Measurements from ENCODE around the gene TRIM14.
"Not testable (repeated sequence)": the region's sequence is repeated elsewhere in the genome, so short reads cannot be mapped to it uniquely, and the experiment has no call there.

TRIM14 gene

DNA sequence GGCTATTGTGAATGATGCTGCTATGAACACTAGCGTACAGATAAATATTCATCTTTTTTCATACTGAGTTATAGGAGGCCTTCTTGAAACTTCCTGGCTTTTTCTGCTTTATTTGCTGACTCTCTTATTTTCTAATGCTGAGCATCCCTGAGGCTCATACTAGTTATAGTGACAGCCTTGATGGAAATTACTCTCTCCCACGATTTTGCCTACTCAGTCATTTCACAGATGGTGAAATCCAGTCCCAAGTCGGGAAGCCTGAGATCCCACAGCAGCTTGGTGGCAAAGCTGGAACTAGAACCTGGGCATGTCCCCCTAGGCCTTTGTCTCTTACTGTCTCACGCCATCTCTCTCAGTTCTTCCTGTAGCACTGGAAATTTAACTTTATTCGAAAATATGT, 40.1 kb downstream of the TRIM14 start:
- H3K9ac ChIP-seq (ENCODE audit: low read depth, low read length, poor library complexity, severe bottlenecking), result no peak overlapping the region
- H3K9me3 ChIP-seq (ENCODE audit: insufficient read depth, low read depth, low read length), result no peaks in the 10 kb centered on the region
- no peak overlapping the region for H3K4me2 ChIP-seq (ENCODE audit: low read depth, low read length, poor library complexity, severe bottlenecking)
- no peaks in the 10 kb centered on the region for H3K27me3 ChIP-seq (ENCODE audit: insufficient read depth, low read length, poor library complexity, severe bottlenecking)
- H3K36me3 ChIP-seq (ENCODE audit: insufficient read depth, low read length), result peaks cover 43% of the 10 kb centered on the region; the same call in 1 of the 2 replicates
- H3K4me3 ChIP-seq (ENCODE audit: low read length, poor library complexity, severe bottlenecking), result no peak overlapping the region
- no peak for TF ChIP-seq EZH2phosphoT487 (IDR thresholded peaks at IDR 0.05; ENCODE audit: borderline replicate concordance)
- TF ChIP-seq, protein P1, sequence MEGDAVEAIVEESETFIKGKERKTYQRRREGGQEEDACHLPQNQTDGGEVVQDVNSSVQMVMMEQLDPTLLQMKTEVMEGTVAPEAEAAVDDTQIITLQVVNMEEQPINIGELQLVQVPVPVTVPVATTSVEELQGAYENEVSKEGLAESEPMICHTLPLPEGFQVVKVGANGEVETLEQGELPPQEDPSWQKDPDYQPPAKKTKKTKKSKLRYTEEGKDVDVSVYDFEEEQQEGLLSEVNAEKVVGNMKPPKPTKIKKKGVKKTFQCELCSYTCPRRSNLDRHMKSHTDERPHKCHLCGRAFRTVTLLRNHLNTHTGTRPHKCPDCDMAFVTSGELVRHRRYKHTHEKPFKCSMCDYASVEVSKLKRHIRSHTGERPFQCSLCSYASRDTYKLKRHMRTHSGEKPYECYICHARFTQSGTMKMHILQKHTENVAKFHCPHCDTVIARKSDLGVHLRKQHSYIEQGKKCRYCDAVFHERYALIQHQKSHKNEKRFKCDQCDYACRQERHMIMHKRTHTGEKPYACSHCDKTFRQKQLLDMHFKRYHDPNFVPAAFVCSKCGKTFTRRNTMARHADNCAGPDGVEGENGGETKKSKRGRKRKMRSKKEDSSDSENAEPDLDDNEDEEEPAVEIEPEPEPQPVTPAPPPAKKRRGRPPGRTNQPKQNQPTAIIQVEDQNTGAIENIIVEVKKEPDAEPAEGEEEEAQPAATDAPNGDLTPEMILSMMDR (conservative IDR thresholded peaks at IDR 0.05; ENCODE audit: low read length), result no peak
- H3K4me1 ChIP-seq (ENCODE audit: insufficient read depth, low read length, poor library complexity, severe bottlenecking), result peaks cover 2% of the 10 kb centered on the region
- no peak overlapping the region for H2AFZ ChIP-seq (ENCODE audit: low read length)
- no peaks in the 10 kb centered on the region for H3F3A ChIP-seq (ENCODE audit: low read depth)
- H4K20me1 ChIP-seq (ENCODE audit: insufficient read depth, low read length, poor library complexity, severe bottlenecking), result no peaks in the 10 kb centered on the region
- H3K79me2 ChIP-seq (ENCODE audit: insufficient read depth, low read length), result no peaks in the 10 kb centered on the region
- H3K9me2 ChIP-seq (replicated peaks; ENCODE audit: low read depth, low read length), result no peaks in the 10 kb centered on the region

- H3K4me1 ChIP-seq (ENCODE audit: insufficient read depth, low read length, poor library complexity, severe bottlenecking); H3K9ac ChIP-seq (ENCODE audit: low read depth, low read length, poor library complexity, severe bottlenecking); H3K9me2 ChIP-seq (replicated peaks; ENCODE audit: low read depth, low read length); H3K79me2 ChIP-seq (ENCODE audit: insufficient read depth, low read length); H4K20me1 ChIP-seq (ENCODE audit: insufficient read depth, low read length, poor library complexity, severe bottlenecking); H3K9me3 ChIP-seq (ENCODE audit: insufficient read depth, low read depth, low read length); H3K4me3 ChIP-seq (ENCODE audit: low read length, poor library complexity, severe bottlenecking); H3K27me3 ChIP-seq (ENCODE audit: insufficient read depth, low read length, poor library complexity, severe bottlenecking); H2AFZ ChIP-seq (ENCODE audit: low read length); H3K4me2 ChIP-seq (ENCODE audit: low read depth, low read length, poor library complexity, severe bottlenecking); H3F3A ChIP-seq (ENCODE audit: low read depth): not testable (repeated sequence)
- peaks cover 20% of the 10 kb centered on the region; the same call in 1 of the 2 replicates for H3K36me3 ChIP-seq (ENCODE audit: insufficient read depth, low read length)
Measured at GRCh38 chr9:98076514-98076890, 42.5 kb downstream of the TRIM14 start.

DNA sequence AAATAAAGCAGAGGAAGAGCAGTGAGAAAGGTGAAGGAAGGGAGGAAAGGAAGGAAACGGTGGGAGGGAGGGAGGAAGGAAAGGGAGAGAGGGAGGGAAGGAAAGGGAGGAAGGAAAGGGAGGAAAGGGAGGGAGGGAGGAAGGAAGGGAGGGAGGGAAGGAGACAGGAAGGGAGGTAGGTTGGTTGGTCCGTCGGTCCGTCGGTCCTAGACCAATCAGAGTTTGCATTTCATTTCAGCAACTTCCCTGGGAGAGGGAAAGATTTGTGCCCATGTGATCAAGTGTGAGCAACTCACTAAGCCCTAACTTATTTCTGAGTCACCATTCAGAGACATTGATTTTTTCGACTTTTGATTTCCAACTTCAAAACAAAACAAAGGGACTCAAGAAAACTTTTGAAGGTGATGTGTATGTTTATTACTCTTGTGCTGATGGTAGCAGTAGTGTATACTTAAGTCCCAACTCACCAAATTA, 43.7 kb downstream of the TRIM14 start:
- H3F3A ChIP-seq (ENCODE audit: low read depth), result no peaks in the 10 kb centered on the region
- peaks cover 2% of the 10 kb centered on the region for H3K4me1 ChIP-seq (ENCODE audit: insufficient read depth, low read length, poor library complexity, severe bottlenecking)
- H3K9ac ChIP-seq (ENCODE audit: low read depth, low read length, poor library complexity, severe bottlenecking), result no peak overlapping the region
- no peaks in the 10 kb centered on the region for H4K20me1 ChIP-seq (ENCODE audit: insufficient read depth, low read length, poor library complexity, severe bottlenecking)
- no peaks in the 10 kb centered on the region for H3K9me3 ChIP-seq (ENCODE audit: insufficient read depth, low read depth, low read length)
- no peaks in the 10 kb centered on the region for H3K79me2 ChIP-seq (ENCODE audit: insufficient read depth, low read length)
- H3K27me3 ChIP-seq (ENCODE audit: insufficient read depth, low read length, poor library complexity, severe bottlenecking), result no peaks in the 10 kb centered on the region
- no peak overlapping the region for H2AFZ ChIP-seq (ENCODE audit: low read length)
- TF ChIP-seq, protein P1 (conservative IDR thresholded peaks at IDR 0.05; ENCODE audit: low read length), result no peak
- TF ChIP-seq EZH2phosphoT487 (IDR thresholded peaks at IDR 0.05; ENCODE audit: borderline replicate concordance), result no peak
- H3K4me2 ChIP-seq (ENCODE audit: low read depth, low read length, poor library complexity, severe bottlenecking), result no peak overlapping the region
- H3K9me2 ChIP-seq (replicated peaks; ENCODE audit: low read depth, low read length), result no peaks in the 10 kb centered on the region
- peaks cover 9% of the 10 kb centered on the region; the same call in 1 of the 2 replicates for H3K36me3 ChIP-seq (ENCODE audit: insufficient read depth, low read length)
- H3K4me3 ChIP-seq (ENCODE audit: low read length, poor library complexity, severe bottlenecking), result no peak overlapping the region
